ENCODE results near the gene AATF.

- TF ChIP-seq, protein P1, sequence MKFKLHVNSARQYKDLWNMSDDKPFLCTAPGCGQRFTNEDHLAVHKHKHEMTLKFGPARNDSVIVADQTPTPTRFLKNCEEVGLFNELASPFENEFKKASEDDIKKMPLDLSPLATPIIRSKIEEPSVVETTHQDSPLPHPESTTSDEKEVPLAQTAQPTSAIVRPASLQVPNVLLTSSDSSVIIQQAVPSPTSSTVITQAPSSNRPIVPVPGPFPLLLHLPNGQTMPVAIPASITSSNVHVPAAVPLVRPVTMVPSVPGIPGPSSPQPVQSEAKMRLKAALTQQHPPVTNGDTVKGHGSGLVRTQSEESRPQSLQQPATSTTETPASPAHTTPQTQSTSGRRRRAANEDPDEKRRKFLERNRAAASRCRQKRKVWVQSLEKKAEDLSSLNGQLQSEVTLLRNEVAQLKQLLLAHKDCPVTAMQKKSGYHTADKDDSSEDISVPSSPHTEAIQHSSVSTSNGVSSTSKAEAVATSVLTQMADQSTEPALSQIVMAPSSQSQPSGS (CRISPR knock-in tag; IDR thresholded peaks at IDR 0.05; ENCODE audit: borderline replicate concordance, low read depth), result no peak
- TF ChIP-seq USF2 (CRISPR knock-in tag; IDR thresholded peaks at IDR 0.05) (no peak), CTCF (IDR thresholded peaks at IDR 0.05) (no peak), NR3C1 (CRISPR knock-in tag; conservative IDR thresholded peaks at IDR 0.05; ENCODE audit: low read depth) (no peak), MAX (CRISPR knock-in tag; IDR thresholded peaks at IDR 0.05) (no peak)
These were observed 120.3 kb downstream of the AATF start for GRCh38 chr17:37069087-37069486.

Data from WTC11 (cell line).